PC-3 (cell line): ENCODE data around the gene KCTD2. TPM values are rescaled to one million over a fixed set of nuclear protein-coding genes. Genes with fewer than 3 reads are reported as not detected.
"Not testable (repeated sequence)": the region's sequence is repeated elsewhere in the genome, so short reads cannot be mapped to it uniquely, and the experiment has no call there.

Experiments used
- ATAC-seq: fragments of 200-7000 bp; cut with Tn5 transposase; 2 replicates; pipeline ENCODE4 v1.9.1; 2020; ENCODE audit warnings: mild to moderate bottlenecking, moderate library complexity
- BruUV-seq: library from RNA; stranded (reverse); fragments of 400-500 nt; replicated peaks from 2 replicates; lab custom pipeline; 2021; lab: Mats Ljungman, UMichigan
- CTCF ChIA-PET: fragments of 300-600 bp; sonication (Branson Sonifier 250); formaldehyde crosslinking; loops from one replicate; lab custom pipeline; 2022; ENCODE audit warnings: antibody characterized with exemption; lab: Charles Lee
- POLR2A ChIA-PET: fragments of 300-600 bp; sonication (Branson Sonifier 250); formaldehyde crosslinking; loops from one replicate; lab custom pipeline; 2022; ENCODE audit warnings: antibody characterized with exemption; ENCODE audit not compliant: unreplicated experiment; lab: Charles Lee
- DNase-seq: peaks from one replicate; pipeline ENCODE4 v3.0.0-alpha.2; 2015
- H2AFZ ChIP-seq: fragments of 300-600 bp; sonication (generic); 2 replicates; pipeline ENCODE4 v1.6.0; 2016; ENCODE audit warnings: antibody characterized with exemption, low read length
- H3F3A ChIP-seq: fragments of 300-600 bp; sonication (generic); one replicate; pipeline ENCODE4 v1.6.0; 2017; ENCODE audit warnings: antibody characterized with exemption, low read length, control low read depth, mild to moderate bottlenecking; ENCODE audit not compliant: unreplicated experiment
- H3K27ac ChIP-seq: fragments of 300-600 bp; sonication (generic); 2 replicates; pipeline ENCODE4 v1.5.1; 2016; ENCODE audit warnings: mild to moderate bottlenecking, low read length
- H3K27me3 ChIP-seq: fragments of 300-600 bp; sonication (generic); 2 replicates; pipeline ENCODE4 v1.6.1; 2016; ENCODE audit warnings: low read length, mixed read lengths
- H3K36me3 ChIP-seq: fragments of 300-600 bp; sonication (generic); 2 replicates; pipeline ENCODE4 v1.6.1; 2016; ENCODE audit warnings: low read depth, mixed run types, low read length, mixed read lengths
- H3K4me1 ChIP-seq: fragments of 300-600 bp; sonication (generic); 2 replicates; pipeline ENCODE4 v1.5.1; 2016; ENCODE audit warnings: low read length; ENCODE audit not compliant: insufficient read depth
- H3K4me2 ChIP-seq: fragments of 300-600 bp; sonication (generic); 2 replicates; pipeline ENCODE4 v1.6.0; 2016; ENCODE audit warnings: low read length
- H3K4me3 ChIP-seq: fragments of 300-600 bp; sonication (generic); 2 replicates; pipeline ENCODE4 v1.5.1; 2016; ENCODE audit warnings: mild to moderate bottlenecking, low read length, mixed read lengths
- H3K79me2 ChIP-seq: fragments of 300-600 bp; sonication (generic); 2 replicates; pipeline ENCODE4 v1.6.1; 2017; ENCODE audit warnings: low read length, mixed read lengths
- H3K9ac ChIP-seq: fragments of 300-600 bp; sonication (generic); 2 replicates; pipeline ENCODE4 v1.6.0; 2016; ENCODE audit warnings: mild to moderate bottlenecking, low read length
- H3K9me2 ChIP-seq: fragments of 300-600 bp; sonication (generic); replicated peaks from 2 replicates; pipeline ENCODE4 v1.6.1; 2016; ENCODE audit warnings: mixed run types, low read length, mixed read lengths
- H3K9me3 ChIP-seq: fragments of 300-600 bp; sonication (generic); 2 replicates; pipeline ENCODE4 v1.6.1; 2016; ENCODE audit warnings: low read length, mixed read lengths
- H4K20me1 ChIP-seq: fragments of 300-600 bp; sonication (generic); 2 replicates; pipeline ENCODE4 v1.6.1; 2016; ENCODE audit warnings: low read length, mixed read lengths
- CTCF ChIP-seq: fragments of 300-600 bp; sonication (generic); conservative IDR thresholded peaks from 2 replicates; pipeline ENCODE4 v1.5.1; 2017; ENCODE audit warnings: antibody characterized with exemption, low read depth, mild to moderate bottlenecking, low read length
- EZH2 ChIP-seq: fragments of 300-600 bp; sonication (generic); IDR thresholded peaks from one replicate; pipeline ENCODE4 v1.6.1; 2017; ENCODE audit warnings: antibody characterized with exemption, mild to moderate bottlenecking, low read length; ENCODE audit not compliant: unreplicated experiment
- EZH2phosphoT487 ChIP-seq: fragments of 300-600 bp; sonication (generic); IDR thresholded peaks from 2 replicates; pipeline ENCODE4 v1.6.1; 2018; ENCODE audit warnings: mild to moderate bottlenecking, antibody characterized with exemption, low read length, borderline replicate concordance
- intact Hi-C: fragments of 100-400 bp; cut with micrococcal nuclease; formaldehyde crosslinking; loops from 2 replicates; pipeline ENCODE4 v1.9.0; 2023
- total RNA-seq: library from RNA; depleted of rRNA; stranded (reverse); fragments of >200 nt; gene quantifications from 2 replicates; pipeline ENCODE4 v1.2.3, GENCODE V29; 2014

Gene KCTD2
- total RNA-seq, 1 experiment from 2014 or later, result 28.0 TPM

GRCh38 chr17:75039238-75039637 is 7.8 kb upstream of the KCTD2 start:
- ChIA-PET CTCF (no interaction called here), POLR2A (no interaction called here)
- no TSS peak for BruUV-seq
- no peak overlapping the region for H3K4me3 ChIP-seq
- H3K9ac ChIP-seq, result no peak overlapping the region
- intact Hi-C loops, result loop anchor here (10.0 kb wide), 1 partner anchor 166 kb away; the partner anchor contains the start of gene NUP85
- no peaks in the 10 kb centered on the region for H4K20me1 ChIP-seq
- no peak overlapping the region for H2AFZ ChIP-seq
- no peaks in the 10 kb centered on the region for H3K9me3 ChIP-seq
- no peak for ATAC-seq
- H3K27me3 ChIP-seq, result no peaks in the 10 kb centered on the region
- H3K27ac ChIP-seq, result no peak overlapping the region
- H3K4me1 ChIP-seq, result peaks cover 24% of the 10 kb centered on the region
- H3K9me2 ChIP-seq, result no peaks in the 10 kb centered on the region
- no peak for DNase-seq
- no peak overlapping the region for H3K4me2 ChIP-seq
- peaks cover 33% of the 10 kb centered on the region for H3K36me3 ChIP-seq
- peaks cover 11% of the 10 kb centered on the region for H3F3A ChIP-seq
- TF ChIP-seq EZH2phosphoT487 (no peak), CTCF (no peak)
- H3K79me2 ChIP-seq, result 0 out of 2 replicates have a peak, but pooled peaks cover 4% of the 10 kb centered on the region

- POLR2A ChIA-PET, result no interaction called here
- no peak overlapping the region for H3K4me2 ChIP-seq
- ATAC-seq (no peak), DNase-seq (no peak)
- TF ChIP-seq CTCF, result no peak
- no peak for TF ChIP-seq EZH2phosphoT487
- TF ChIP-seq EZH2, result no peak
- H3K9me2 ChIP-seq, result no peaks in the 10 kb centered on the region
- H3K36me3 ChIP-seq, result peaks cover 33% of the 10 kb centered on the region
- BruUV-seq, result no TSS peak
- H3K9me3 ChIP-seq, result no peaks in the 10 kb centered on the region
- no peaks in the 10 kb centered on the region for H3F3A ChIP-seq
- CTCF ChIA-PET, result no interaction called here
- no peak overlapping the region for H3K4me3 ChIP-seq
- peaks cover 7% of the 10 kb centered on the region for H3K4me1 ChIP-seq
- H3K9ac ChIP-seq, result no peak overlapping the region
- no peaks in the 10 kb centered on the region for H4K20me1 ChIP-seq
- intact Hi-C loops, result no loop called here
- no peak overlapping the region for H2AFZ ChIP-seq
- peaks cover 23% of the 10 kb centered on the region for H3K79me2 ChIP-seq
- no peaks in the 10 kb centered on the region for H3K27me3 ChIP-seq
- no peak overlapping the region for H3K27ac ChIP-seq
These were observed 5.3 kb upstream of the KCTD2 start for GRCh38 chr17:75041656-75042280.

- H3K9ac ChIP-seq, POLR2A ChIA-PET, H3K27me3 ChIP-seq, DNase-seq, H3K4me2 ChIP-seq, H3K4me1 ChIP-seq, H3F3A ChIP-seq, H3K9me3 ChIP-seq, H2AFZ ChIP-seq, H3K9me2 ChIP-seq, H4K20me1 ChIP-seq, CTCF ChIA-PET, H3K27ac ChIP-seq, intact Hi-C loops, H3K4me3 ChIP-seq, ATAC-seq, BruUV-seq: not testable (repeated sequence)
- H3K36me3 ChIP-seq, result peaks cover 31% of the 10 kb centered on the region
- peaks cover 39% of the 10 kb centered on the region for H3K79me2 ChIP-seq
These were observed 3.2 kb upstream of the KCTD2 start for GRCh38 chr17:75043789-75044188.
